Hepatocyte (in vitro differentiated cells): ENCODE measurements around the gene CD99L2. TPM values are rescaled to one million over a fixed set of nuclear protein-coding genes. Genes with fewer than 3 reads are reported as not detected.

Source experiments
- DNase-seq: peaks from one replicate; pipeline ENCODE4 v3.0.0-alpha.2; 2016; ENCODE audit warnings: low spot score
- H2AFZ ChIP-seq: fragments of 200-600 bp; sonication (generic); 2 replicates; pipeline ENCODE4 v1.6.0; 2016; ENCODE audit warnings: antibody characterized with exemption, mild to moderate bottlenecking
- H3K27ac ChIP-seq: fragments of 200-600 bp; sonication (generic); 2 replicates; pipeline ENCODE4 v1.5.1; 2016; ENCODE audit warnings: mild to moderate bottlenecking
- H3K27me3 ChIP-seq: fragments of 200-600 bp; sonication (generic); 2 replicates; pipeline ENCODE4 v1.6.1; 2016
- H3K36me3 ChIP-seq: fragments of 200-600 bp; sonication (generic); replicated peaks from 2 replicates; pipeline ENCODE4 v1.5.1; 2016; ENCODE audit warnings: low read depth; ENCODE audit not compliant: insufficient read depth
- H3K4me1 ChIP-seq: fragments of 200-600 bp; sonication (generic); 2 replicates; pipeline ENCODE4 v1.5.1; 2016; ENCODE audit warnings: mild to moderate bottlenecking, moderate library complexity; ENCODE audit not compliant: insufficient read depth
- H3K4me2 ChIP-seq: fragments of 200-600 bp; sonication (generic); 2 replicates; pipeline ENCODE4 v1.6.0; 2016
- H3K4me3 ChIP-seq: fragments of 200-600 bp; sonication (generic); 2 replicates; pipeline ENCODE4 v1.5.1; 2016; ENCODE audit warnings: mild to moderate bottlenecking
- H3K79me2 ChIP-seq: fragments of 200-600 bp; sonication (generic); 2 replicates; pipeline ENCODE4 v1.6.0; 2017; ENCODE audit warnings: mild to moderate bottlenecking
- H3K9me2 ChIP-seq: fragments of 200-600 bp; sonication (generic); replicated peaks from 2 replicates; pipeline ENCODE4 v1.6.0; 2017; ENCODE audit warnings: mild to moderate bottlenecking; ENCODE audit not compliant: insufficient read depth
- H3K9me3 ChIP-seq: fragments of 200-600 bp; sonication (generic); 2 replicates; pipeline ENCODE4 v1.5.1; 2016; ENCODE audit warnings: low read depth, mild to moderate bottlenecking
- H4K20me1 ChIP-seq: fragments of 200-600 bp; sonication (generic); 2 replicates; pipeline ENCODE4 v1.6.0; 2016; ENCODE audit warnings: mild to moderate bottlenecking; ENCODE audit not compliant: insufficient read depth, poor library complexity, severe bottlenecking
- CTCF ChIP-seq: fragments of 200-600 bp; sonication (generic); IDR thresholded peaks from 2 replicates; pipeline ENCODE4 v1.5.1; 2016; ENCODE audit warnings: antibody characterized with exemption, mild to moderate bottlenecking; ENCODE audit not compliant: poor library complexity
- EZH2 ChIP-seq: fragments of 200-600 bp; sonication (generic); IDR thresholded peaks from 2 replicates; pipeline ENCODE4 v1.6.1; 2016; ENCODE audit warnings: antibody characterized with exemption, mild to moderate bottlenecking, borderline replicate concordance
- EZH2phosphoT487 ChIP-seq: fragments of 200-600 bp; sonication (generic); IDR thresholded peaks from one replicate; pipeline ENCODE4 v1.6.1; 2018; ENCODE audit warnings: antibody characterized with exemption, mild to moderate bottlenecking, low read depth, moderate library complexity; ENCODE audit not compliant: unreplicated experiment, severe bottlenecking
- WGBS: methylation state at CpG from one replicate; pipeline ENCODE4 v1.1.6; 2016; ENCODE audit warnings: low lambda C conversion rate; ENCODE audit errors: missing lambda C conversion rate; 5-methylcytosine and 5-hydroxymethylcytosine counted together
- polyA plus RNA-seq: library from polyadenylated mRNA; unstranded; fragments of >200 nt; fragmentation: Nextera tagmentation; extraction: Ambion mirVana; gene quantifications from 2 replicates; pipeline ENCODE4 v1.2.1, GENCODE V29; 2016
- total RNA-seq: library from RNA; depleted of rRNA; stranded (reverse); fragments of >200 nt; gene quantifications from 2 replicates; pipeline ENCODE4 v1.2.3, GENCODE V29; 2014

Gene CD99L2
- total and polyA plus RNA-seq, 2 experiments from 2014 or later: 32.0 to 35.1 TPM

GRCh38 chrX:150759568-150760416, 138.7 kb downstream of the CD99L2 start:
- Histone ChIP-seq H3K4me1 (no peaks in the 10 kb centered on the region), H3K27me3 (no peaks in the 10 kb centered on the region), H3K27ac (no peak overlapping the region), H3K4me2 (no peak overlapping the region), H3K36me3 (no peaks in the 10 kb centered on the region), H3K4me3 (no peak overlapping the region), H3K9me3 (no peaks in the 10 kb centered on the region), H2AFZ (no peak overlapping the region), H4K20me1 (no peaks in the 10 kb centered on the region), H3K9me2 (no peaks in the 10 kb centered on the region), H3K79me2 (no peaks in the 10 kb centered on the region)
- DNase-seq: no peak
- 77% methylated on average over 22 of the region's 22 CpGs for WGBS
- TF ChIP-seq EZH2phosphoT487 (no peak), EZH2 (no peak), CTCF (no peak)

- H3K27me3 ChIP-seq: no peaks in the 10 kb centered on the region
- H2AFZ ChIP-seq: no peak overlapping the region
- DNase-seq: no peak
- TF ChIP-seq CTCF (no peak), EZH2 (no peak), EZH2phosphoT487 (no peak)
- no peaks in the 10 kb centered on the region for H4K20me1 ChIP-seq
- H3K9me3 ChIP-seq: no peaks in the 10 kb centered on the region
- H3K27ac ChIP-seq: no peak overlapping the region
- H3K36me3 ChIP-seq: no peaks in the 10 kb centered on the region
- H3K9me2 ChIP-seq: no peaks in the 10 kb centered on the region
- H3K79me2 ChIP-seq: no peaks in the 10 kb centered on the region
- WGBS: 87% methylated on average over 5 of the region's 5 CpGs
- H3K4me3 ChIP-seq: no peak overlapping the region
- no peaks in the 10 kb centered on the region for H3K4me1 ChIP-seq
- H3K4me2 ChIP-seq: no peak overlapping the region
Measured at GRCh38 chrX:150757371-150757770, 141.1 kb downstream of the CD99L2 start.

GRCh38 chrX:150753968-150754367, 144.5 kb downstream of the CD99L2 start:
- TF ChIP-seq EZH2 (no peak), CTCF (no peak), EZH2phosphoT487 (no peak)
- H3K79me2 ChIP-seq: no peaks in the 10 kb centered on the region
- 87% methylated on average over 4 of the region's 4 CpGs for WGBS
- H4K20me1 ChIP-seq: no peaks in the 10 kb centered on the region
- no peak overlapping the region for H3K27ac ChIP-seq
- H3K9me3 ChIP-seq: no peaks in the 10 kb centered on the region
- H3K27me3 ChIP-seq: no peaks in the 10 kb centered on the region
- H3K4me1 ChIP-seq: no peaks in the 10 kb centered on the region
- DNase-seq: no peak
- no peak overlapping the region for H2AFZ ChIP-seq
- H3K36me3 ChIP-seq: no peaks in the 10 kb centered on the region
- no peak overlapping the region for H3K4me2 ChIP-seq
- no peaks in the 10 kb centered on the region for H3K9me2 ChIP-seq
- no peak overlapping the region for H3K4me3 ChIP-seq
